GM18502 (cell line): ENCODE data around the gene CCNL2.
"Not testable (repeated sequence)": the region's sequence is repeated elsewhere in the genome, so short reads cannot be mapped to it uniquely, and the experiment has no call there.

Experiments used
- ATAC-seq: cut with Tn5 transposase; IDR thresholded peaks from one replicate; pipeline ENCODE4 v1.9.1; 2021; ENCODE audit warnings: mild to moderate bottlenecking; ENCODE audit not compliant: unreplicated experiment, poor library complexity

The CCNL2 gene

GRCh38 chr1:1432951-1433803, 34.0 kb upstream of the CCNL2 start:
- no peak for ATAC-seq

GRCh38 chr1:1432274-1432950, 33.3 kb upstream of the CCNL2 start:
- no peak for ATAC-seq

- ATAC-seq = no peak
Observed at GRCh38 chr1:1431845-1432273, 32.7 kb upstream of the CCNL2 start.

GRCh38 chr1:1430992-1431844, 32.1 kb upstream of the CCNL2 start:
- no peak for ATAC-seq

- no peak for ATAC-seq
Observed at GRCh38 chr1:1430114-1430982, 31.2 kb upstream of the CCNL2 start.

- no peak for ATAC-seq
Observed at GRCh38 chr1:1429671-1430073, 30.5 kb upstream of the CCNL2 start.

- ATAC-seq = not testable (repeated sequence)
Observed at GRCh38 chr1:1428967-1429366, 29.8 kb upstream of the CCNL2 start.

- no peak for ATAC-seq
Observed at GRCh38 chr1:1428174-1428573, 29.0 kb upstream of the CCNL2 start.

GRCh38 chr1:1427820-1428148, 28.6 kb upstream of the CCNL2 start:
- no peak for ATAC-seq

- ATAC-seq = no peak
Observed at GRCh38 chr1:1427106-1427819, 28.1 kb upstream of the CCNL2 start.

GRCh38 chr1:1426496-1427105, 27.5 kb upstream of the CCNL2 start:
- ATAC-seq = no peak

- no peak for ATAC-seq
Observed at GRCh38 chr1:1425753-1426495, 26.8 kb upstream of the CCNL2 start.

- no peak for ATAC-seq
Observed at GRCh38 chr1:1425426-1425752, 26.3 kb upstream of the CCNL2 start.

GRCh38 chr1:1424707-1425106, 25.6 kb upstream of the CCNL2 start:
- ATAC-seq = no peak

- ATAC-seq = no peak
Observed at GRCh38 chr1:1423245-1423597, 24.1 kb upstream of the CCNL2 start.

GRCh38 chr1:1422465-1423244, 23.5 kb upstream of the CCNL2 start:
- no peak for ATAC-seq

- no peak for ATAC-seq
Observed at GRCh38 chr1:1421907-1422464, 22.9 kb upstream of the CCNL2 start.
